ENCODE measurements around the gene ACP4.
A peak's percentile ranks its signal among the peaks of the same experiment; 100 is the strongest.
"Not testable (repeated sequence)": the region's sequence is repeated elsewhere in the genome, so short reads cannot be mapped to it uniquely, and the experiment has no call there.

Gene ACP4

DNA sequence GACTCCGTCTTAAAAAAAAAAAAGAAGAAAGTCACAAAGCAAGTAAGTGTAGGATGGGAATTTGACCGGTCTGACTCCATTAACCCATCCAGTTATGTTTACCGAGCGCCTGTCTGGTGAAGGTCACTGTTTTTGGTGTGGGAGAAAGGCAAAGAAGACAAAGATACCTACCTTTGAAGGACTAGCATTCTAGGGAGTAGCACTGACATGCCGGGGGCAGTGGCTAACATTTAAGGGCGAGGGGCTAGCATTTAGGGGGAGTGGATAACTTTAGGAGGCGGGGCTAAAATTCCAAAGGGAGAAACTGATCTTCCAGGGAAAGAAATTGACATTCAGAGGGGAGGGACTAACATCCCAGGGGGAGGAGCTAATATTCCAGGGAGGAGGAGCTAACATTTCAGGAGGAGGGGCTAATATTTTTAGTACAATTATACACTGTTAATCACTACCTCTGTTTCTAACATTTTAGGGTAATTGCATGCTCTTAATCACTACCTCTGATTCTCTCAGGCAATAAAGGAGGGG is 11.2 kb upstream of the ACP4 start:
- no peak for TF ChIP-seq EZH2phosphoT487 (IDR thresholded peaks at IDR 0.05; ENCODE audit: low read length)
- TF ChIP-seq, protein P1, sequence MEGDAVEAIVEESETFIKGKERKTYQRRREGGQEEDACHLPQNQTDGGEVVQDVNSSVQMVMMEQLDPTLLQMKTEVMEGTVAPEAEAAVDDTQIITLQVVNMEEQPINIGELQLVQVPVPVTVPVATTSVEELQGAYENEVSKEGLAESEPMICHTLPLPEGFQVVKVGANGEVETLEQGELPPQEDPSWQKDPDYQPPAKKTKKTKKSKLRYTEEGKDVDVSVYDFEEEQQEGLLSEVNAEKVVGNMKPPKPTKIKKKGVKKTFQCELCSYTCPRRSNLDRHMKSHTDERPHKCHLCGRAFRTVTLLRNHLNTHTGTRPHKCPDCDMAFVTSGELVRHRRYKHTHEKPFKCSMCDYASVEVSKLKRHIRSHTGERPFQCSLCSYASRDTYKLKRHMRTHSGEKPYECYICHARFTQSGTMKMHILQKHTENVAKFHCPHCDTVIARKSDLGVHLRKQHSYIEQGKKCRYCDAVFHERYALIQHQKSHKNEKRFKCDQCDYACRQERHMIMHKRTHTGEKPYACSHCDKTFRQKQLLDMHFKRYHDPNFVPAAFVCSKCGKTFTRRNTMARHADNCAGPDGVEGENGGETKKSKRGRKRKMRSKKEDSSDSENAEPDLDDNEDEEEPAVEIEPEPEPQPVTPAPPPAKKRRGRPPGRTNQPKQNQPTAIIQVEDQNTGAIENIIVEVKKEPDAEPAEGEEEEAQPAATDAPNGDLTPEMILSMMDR (IDR thresholded peaks at IDR 0.05; ENCODE audit: low read length), result no peak
- TF ChIP-seq EZH2 (optimal IDR thresholded peaks at IDR 0.05; ENCODE audit: low read depth, low read length), result no peak
- Histone ChIP-seq H3F3A (ENCODE audit: insufficient read depth, low read length) (no peaks in the 10 kb centered on the region), H2AFZ (ENCODE audit: low read length) (no peak overlapping the region), H3K36me3 (replicated peaks; ENCODE audit: insufficient read depth, low read length) (no peaks in the 10 kb centered on the region), H3K27ac (ENCODE audit: low read length) (no peak overlapping the region), H3K9me3 (replicated peaks; ENCODE audit: insufficient read depth, low read length) (no peaks in the 10 kb centered on the region), H3K4me1 (ENCODE audit: low read length) (no peaks in the 10 kb centered on the region), H3K27me3 (replicated peaks; ENCODE audit: insufficient read depth, low read length) (peaks cover 82% of the 10 kb centered on the region), H3K9me2 (replicated peaks; ENCODE audit: insufficient read depth, low read length) (no peaks in the 10 kb centered on the region), H3K9ac (ENCODE audit: low read length) (no peak overlapping the region), H3K4me3 (ENCODE audit: low read length) (no peak overlapping the region), H4K20me1 (ENCODE audit: insufficient read depth, low read length) (no peaks in the 10 kb centered on the region), H3K4me2 (ENCODE audit: low read depth, low read length) (no peak overlapping the region), H3K79me2 (ENCODE audit: low read length) (no peaks in the 10 kb centered on the region)
- DNase-seq, result no peak

DNA sequence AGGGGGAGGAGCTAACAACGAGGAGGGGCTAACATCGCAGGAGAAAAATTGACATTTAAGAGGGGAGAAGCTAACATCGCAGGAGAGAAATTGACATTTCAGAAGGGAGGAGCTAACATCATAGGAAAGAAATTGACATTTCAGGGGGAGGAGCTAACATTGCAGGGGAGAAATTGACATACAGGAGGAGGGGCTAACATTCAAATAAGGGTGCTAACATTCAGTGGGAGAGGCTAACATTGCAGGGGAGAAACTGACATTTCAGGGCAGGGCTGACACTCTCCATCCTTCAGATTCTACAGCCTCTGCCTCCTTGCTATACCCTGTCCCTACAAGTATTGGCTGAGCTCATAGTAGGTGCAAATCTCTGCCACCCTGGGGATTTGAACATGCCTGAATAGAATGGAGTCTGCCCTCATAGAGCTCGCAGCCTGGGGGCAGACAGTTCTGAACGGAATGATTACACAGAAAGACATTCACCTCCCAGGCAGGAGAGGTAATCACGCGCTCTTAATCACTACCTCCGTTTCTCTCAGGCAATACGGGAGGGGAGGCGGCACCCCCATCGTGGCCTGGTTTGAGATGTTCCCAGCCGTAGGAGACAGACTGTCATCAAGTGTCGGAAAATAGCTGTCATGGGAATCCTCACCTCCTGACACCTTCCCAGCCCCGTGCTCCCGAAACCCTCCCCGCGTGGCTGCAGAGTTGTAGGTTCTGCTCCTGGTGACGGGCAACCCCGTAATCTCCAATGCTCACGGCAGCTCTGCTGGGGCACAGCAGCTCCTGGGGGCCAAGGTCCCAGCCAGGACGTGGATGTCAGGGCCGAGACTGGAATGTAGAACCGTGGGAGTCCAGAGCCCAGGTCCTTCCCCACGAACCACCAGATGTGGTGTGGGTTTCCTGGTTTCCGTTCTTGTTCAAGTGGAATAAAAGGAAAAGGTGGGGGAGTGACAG is 10.4 kb upstream of the ACP4 start:
- Histone ChIP-seq H3K9me3 (replicated peaks; ENCODE audit: insufficient read depth, low read length) (no peaks in the 10 kb centered on the region), H3K4me2 (ENCODE audit: low read depth, low read length) (no peak overlapping the region), H3K27me3 (replicated peaks; ENCODE audit: insufficient read depth, low read length) (peaks cover 74% of the 10 kb centered on the region), H4K20me1 (ENCODE audit: insufficient read depth, low read length) (no peaks in the 10 kb centered on the region), H3K79me2 (ENCODE audit: low read length) (no peaks in the 10 kb centered on the region), H3K27ac (ENCODE audit: low read length) (no peak overlapping the region), H3K4me3 (ENCODE audit: low read length) (no peak overlapping the region), H2AFZ (ENCODE audit: low read length) (no peak overlapping the region), H3K4me1 (ENCODE audit: low read length) (no peaks in the 10 kb centered on the region), H3K9me2 (replicated peaks; ENCODE audit: insufficient read depth, low read length) (no peaks in the 10 kb centered on the region), H3K9ac (ENCODE audit: low read length) (no peak overlapping the region), H3K36me3 (replicated peaks; ENCODE audit: insufficient read depth, low read length) (no peaks in the 10 kb centered on the region), H3F3A (ENCODE audit: insufficient read depth, low read length) (no peaks in the 10 kb centered on the region)
- TF ChIP-seq EZH2phosphoT487 (IDR thresholded peaks at IDR 0.05; ENCODE audit: low read length), result no peak
- DNase-seq, result no peak

DNA sequence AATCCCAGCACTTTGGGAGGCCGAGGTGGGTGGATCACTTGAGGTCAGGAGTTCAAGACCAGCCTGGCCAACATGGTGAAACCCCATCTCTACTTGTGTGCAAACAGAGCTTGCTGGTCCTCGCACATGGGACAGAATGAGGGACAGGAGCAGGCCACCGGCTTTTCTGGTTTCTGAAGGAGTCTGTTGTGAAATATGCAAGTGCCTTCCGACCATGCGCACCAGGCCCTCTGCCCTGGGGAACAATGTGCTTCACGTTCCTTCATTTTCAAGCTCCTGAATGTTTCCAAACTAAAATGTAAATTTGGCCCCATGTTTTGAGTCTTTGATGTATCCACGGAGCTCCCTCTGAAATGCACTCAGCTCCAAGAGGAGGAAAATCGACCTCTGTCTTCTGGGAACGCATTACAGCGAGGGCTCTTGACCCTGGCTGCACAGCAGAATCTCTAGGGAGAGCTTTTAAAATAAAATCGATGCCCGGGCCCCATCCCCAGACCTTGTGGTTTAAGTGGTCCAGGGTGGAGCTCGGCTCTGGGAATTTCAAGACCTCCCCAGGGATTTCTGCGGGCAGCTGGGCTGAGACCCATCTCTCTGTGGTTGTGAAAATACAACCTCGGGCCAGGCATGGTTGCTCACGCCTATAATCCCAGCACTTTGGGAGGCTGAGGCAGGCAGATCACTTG is 9.3 kb upstream of the ACP4 start:
- Histone ChIP-seq H3K9me2 (replicated peaks; ENCODE audit: insufficient read depth, low read length) (no peaks in the 10 kb centered on the region), H3K79me2 (ENCODE audit: low read length) (no peaks in the 10 kb centered on the region), H2AFZ (ENCODE audit: low read length) (no peak overlapping the region), H3K9ac (ENCODE audit: low read length) (no peak overlapping the region), H4K20me1 (ENCODE audit: insufficient read depth, low read length) (no peaks in the 10 kb centered on the region), H3K4me3 (ENCODE audit: low read length) (no peak overlapping the region), H3K27ac (ENCODE audit: low read length) (no peak overlapping the region), H3F3A (ENCODE audit: insufficient read depth, low read length) (no peaks in the 10 kb centered on the region), H3K36me3 (replicated peaks; ENCODE audit: insufficient read depth, low read length) (no peaks in the 10 kb centered on the region), H3K4me2 (ENCODE audit: low read depth, low read length) (no peak overlapping the region), H3K9me3 (replicated peaks; ENCODE audit: insufficient read depth, low read length) (no peaks in the 10 kb centered on the region), H3K4me1 (ENCODE audit: low read length) (no peaks in the 10 kb centered on the region), H3K27me3 (replicated peaks; ENCODE audit: insufficient read depth, low read length) (peaks cover 72% of the 10 kb centered on the region)
- DNase-seq, result no peak
- TF ChIP-seq, protein P1 (IDR thresholded peaks at IDR 0.05; ENCODE audit: low read length), result no peak
- no peak for TF ChIP-seq EZH2 (optimal IDR thresholded peaks at IDR 0.05; ENCODE audit: low read depth, low read length)
- no peak for TF ChIP-seq EZH2phosphoT487 (IDR thresholded peaks at IDR 0.05; ENCODE audit: low read length)

DNA sequence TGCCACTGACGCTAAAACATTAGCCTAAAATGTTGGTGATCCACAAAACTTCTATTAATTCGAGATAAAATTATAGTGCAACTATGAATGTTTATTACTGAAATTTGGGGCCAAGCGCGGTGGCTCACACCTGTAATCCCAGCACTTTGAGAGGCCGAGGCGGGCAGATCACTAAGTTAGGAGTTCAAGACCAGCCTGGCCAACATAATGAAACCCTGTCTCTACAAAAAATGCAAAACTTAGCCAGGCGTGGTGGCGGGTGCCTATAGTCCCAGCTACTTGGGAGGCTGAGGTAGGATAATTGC is 6.4 kb upstream of the ACP4 start:
- not testable (repeated sequence) for H3K9me2 ChIP-seq (replicated peaks; ENCODE audit: insufficient read depth, low read length); H3K9ac ChIP-seq (ENCODE audit: low read length); H3K79me2 ChIP-seq (ENCODE audit: low read length); H3K36me3 ChIP-seq (replicated peaks; ENCODE audit: insufficient read depth, low read length); H4K20me1 ChIP-seq (ENCODE audit: insufficient read depth, low read length); H3K9me3 ChIP-seq (replicated peaks; ENCODE audit: insufficient read depth, low read length); H3F3A ChIP-seq (ENCODE audit: insufficient read depth, low read length); H3K27ac ChIP-seq (ENCODE audit: low read length); H3K4me1 ChIP-seq (ENCODE audit: low read length); H3K4me3 ChIP-seq (ENCODE audit: low read length); DNase-seq; H2AFZ ChIP-seq (ENCODE audit: low read length)
- peak overlapping the region; percentile 22; the same call in 1 of the 2 replicates for H3K4me2 ChIP-seq (ENCODE audit: low read depth, low read length)
- H3K27me3 ChIP-seq (replicated peaks; ENCODE audit: insufficient read depth, low read length), result peaks cover 55% of the 10 kb centered on the region

Data from MM.1S (cell line).